IMR-90 (cell line): ENCODE results near the gene CHRNB4. TPM values are rescaled to one million over a fixed set of nuclear protein-coding genes. Genes with fewer than 3 reads are reported as not detected.

Experiments
- ATAC-seq: fragments of 200-7000 bp; cut with Tn5 transposase; 2 replicates; pipeline ENCODE4 v1.9.1; 2020; ENCODE audit warnings: low read depth, mild to moderate bottlenecking, moderate library complexity
- BruUV-seq: library from RNA; stranded (reverse); fragments of 400-500 nt; replicated peaks from 2 replicates; lab custom pipeline; 2021; lab: Mats Ljungman, UMichigan
- CTCF ChIA-PET: fragments of 300-600 bp; formaldehyde crosslinking; extraction: SDS; loops from one replicate; lab custom pipeline; 2021; ENCODE audit warnings: antibody characterized with exemption; lab: Yijun Ruan, JAX
- POLR2A ChIA-PET: fragments of 300-600 bp; sonication (Branson Sonifier 250); formaldehyde crosslinking; loops from one replicate; lab custom pipeline; 2022; ENCODE audit warnings: antibody characterized with exemption; ENCODE audit not compliant: unreplicated experiment; lab: Charles Lee
- DNase-seq: peaks from one replicate; pipeline ENCODE4 v3.0.0; 2013
- H2AFZ ChIP-seq: replicated peaks from 2 replicates; pipeline ENCODE3; 2013; ENCODE audit warnings: low read length, mild to moderate bottlenecking; ENCODE audit not compliant: poor library complexity
- H2AK5ac ChIP-seq: 2 replicates; pipeline ENCODE4 v1.6.1; 2013; ENCODE audit warnings: low read depth, low read length, inconsistent platforms
- H2AK9ac ChIP-seq: replicated peaks from 2 replicates; pipeline ENCODE3; 2013; ENCODE audit warnings: mild to moderate bottlenecking, low read depth, low read length, moderate library complexity; ENCODE audit not compliant: poor library complexity
- H2BK120ac ChIP-seq: 2 replicates; pipeline ENCODE4 v1.6.1; 2013; ENCODE audit warnings: low read depth, low read length, inconsistent platforms
- H2BK15ac ChIP-seq: 3 replicates; pipeline ENCODE4 v1.6.1; 2013; ENCODE audit warnings: low read depth, low read length, inconsistent platforms
- H2BK20ac ChIP-seq: 2 replicates; pipeline ENCODE4 v1.6.1; 2013; ENCODE audit warnings: low read depth, mild to moderate bottlenecking, inconsistent platforms, low read length, moderate library complexity
- H2BK5ac ChIP-seq: 2 replicates; pipeline ENCODE4 v1.6.1; 2013; ENCODE audit warnings: mild to moderate bottlenecking, low read depth, low read length, inconsistent platforms; ENCODE audit not compliant: poor library complexity, severe bottlenecking
- H3K14ac ChIP-seq: replicated peaks from 2 replicates; pipeline ENCODE4 v1.6.1; 2013; ENCODE audit warnings: low read depth, low read length, inconsistent platforms
- H3K18ac ChIP-seq: 2 replicates; pipeline ENCODE4 v1.6.1; 2013; ENCODE audit warnings: low read depth, low read length, control low read depth
- H3K23ac ChIP-seq: 2 replicates; pipeline ENCODE4 v1.6.1; 2013; ENCODE audit warnings: low read depth, low read length, inconsistent platforms
- H3K27ac ChIP-seq: 2 replicates; pipeline ENCODE4 v1.5.1; 2013; ENCODE audit warnings: mild to moderate bottlenecking, control low read depth, low read length; ENCODE audit not compliant: insufficient read depth
- H3K27me3 ChIP-seq: 2 replicates; pipeline ENCODE4 v1.6.1; 2013; ENCODE audit warnings: low read length; ENCODE audit not compliant: control insufficient read depth, insufficient read depth
- H3K36me3 ChIP-seq: 2 replicates; pipeline ENCODE4 v1.6.1; 2013; ENCODE audit warnings: low read length, mixed read lengths; ENCODE audit not compliant: control insufficient read depth, insufficient read depth
- H3K4ac ChIP-seq: 2 replicates; pipeline ENCODE4 v1.6.1; 2013; ENCODE audit warnings: low read depth, low read length, inconsistent platforms
- H3K4me1 ChIP-seq: 2 replicates; pipeline ENCODE4 v1.6.1; 2013; ENCODE audit warnings: low read length, mixed read lengths; ENCODE audit not compliant: control insufficient read depth, insufficient read depth
- H3K4me2 ChIP-seq: 2 replicates; pipeline ENCODE4 v1.6.1; 2013; ENCODE audit warnings: low read depth, mild to moderate bottlenecking, control low read depth, low read length, moderate library complexity
- H3K4me3 ChIP-seq: 2 replicates; pipeline ENCODE4 v1.5.1; 2013; ENCODE audit warnings: low read depth, mild to moderate bottlenecking, control low read depth, low read length, moderate library complexity; ENCODE audit not compliant: insufficient read depth
- H3K56ac ChIP-seq: 2 replicates; pipeline ENCODE4 v1.6.1; 2013; ENCODE audit warnings: low read length, inconsistent platforms; ENCODE audit not compliant: insufficient read depth; ENCODE audit errors: extremely low read depth
- H3K79me1 ChIP-seq, 2 experiments: 2 replicates each; pipeline ENCODE4 v1.6.1; 2013; ENCODE audit warnings: low read length in 2 of 2, inconsistent platforms in 1 of 2, low read depth in 1 of 2
- H3K9ac ChIP-seq: 2 replicates; pipeline ENCODE4 v1.6.1; 2013; ENCODE audit warnings: low read depth, low read length, control low read depth
- H3K9me1 ChIP-seq: 2 replicates; pipeline ENCODE4 v1.6.1; 2013; ENCODE audit warnings: low read length, inconsistent platforms; ENCODE audit not compliant: insufficient read depth
- H3K9me3 ChIP-seq: 2 replicates; pipeline ENCODE4 v1.6.1; 2013; ENCODE audit warnings: low read length; ENCODE audit not compliant: control insufficient read depth, insufficient read depth
- H4K20me1 ChIP-seq: 2 replicates; pipeline ENCODE4 v1.6.1; 2013; ENCODE audit warnings: low read length, inconsistent platforms; ENCODE audit not compliant: insufficient read depth
- H4K5ac ChIP-seq: 2 replicates; pipeline ENCODE4 v1.6.1; 2013; ENCODE audit warnings: mild to moderate bottlenecking, low read depth, low read length, control low read depth
- H4K8ac ChIP-seq, 2 experiments: 2 replicates each; pipeline ENCODE4 v1.6.1; 2013; ENCODE audit warnings: low read depth in 2 of 2, low read length in 2 of 2, control low read depth in 1 of 2, inconsistent platforms in 1 of 2
- H4K91ac ChIP-seq: 2 replicates; pipeline ENCODE4 v1.6.1; 2013; ENCODE audit warnings: low read depth, low read length, inconsistent platforms; ENCODE audit not compliant: insufficient read depth
- BHLHE40 ChIP-seq: fragments of 150-350 bp; IDR thresholded peaks from 2 replicates; pipeline ENCODE4 v1.6.1; 2016; ENCODE audit warnings: mild to moderate bottlenecking, low read depth, low read length
- MAFK ChIP-seq: IDR thresholded peaks from 2 replicates; pipeline ENCODE4 v1.6.1; 2012; ENCODE audit warnings: low read depth, low read length, improper control_type of control experiment
- MAZ ChIP-seq: IDR thresholded peaks from 2 replicates; pipeline ENCODE4 v1.6.1; 2012; ENCODE audit warnings: low read depth, mild to moderate bottlenecking, low read length, improper control_type of control experiment, moderate library complexity, borderline replicate concordance
- RAD21 ChIP-seq: IDR thresholded peaks from 2 replicates; pipeline ENCODE4 v1.6.1; 2012; ENCODE audit warnings: low read length, improper control_type of control experiment
- RFX5 ChIP-seq: IDR thresholded peaks from 2 replicates; pipeline ENCODE4 v1.8.0; 2012; ENCODE audit warnings: low read depth, mild to moderate bottlenecking, low read length, moderate library complexity
- WGBS, 2 experiments: methylation state at CpG; one replicate each; pipeline versions ENCODE4 v1.1.5 to v1.1.7; 2013; ENCODE audit warnings: missing lambda C conversion rate in 2 of 2; ENCODE audit not compliant: insufficient read length in 1 of 2; ENCODE audit errors: extremely low coverage in 2 of 2; 5-methylcytosine and 5-hydroxymethylcytosine counted together
- dilution Hi-C: fragments of 300-500 bp; cut with HindIII; formaldehyde crosslinking; loops from one replicate; pipeline ENCODE4 v1.14.3; 2018; ENCODE audit warnings: low sequenced_read_pairs; ENCODE audit not compliant: unreplicated experiment
- in situ Hi-C: fragments of 300-500 bp; cut with MboI; formaldehyde crosslinking; loops from 3 replicates; pipeline ENCODE4 v1.14.3; 2019; ENCODE audit warnings: low sequenced_read_pairs, inconsistent platforms, mixed read lengths
- intact Hi-C: fragments of 100-400 bp; cut with micrococcal nuclease; formaldehyde crosslinking; loops from 2 replicates; pipeline ENCODE4 v1.10.0; 2022
- polyA plus RNA-seq, 3 experiments: library from polyadenylated mRNA; depleted of rRNA; stranded (reverse); fragments of >200 nt; gene quantifications; 2 replicates each; pipeline ENCODE4 v1.2.3, GENCODE V29; 2012; ENCODE audit warnings: low replicate concordance in 1 of 3
- total RNA-seq: library from RNA; depleted of rRNA; stranded (reverse); fragments of >200 nt; gene quantifications from 2 replicates; pipeline ENCODE4 v1.2.3, GENCODE V29; 2012
- TF ChIP-seq, protein P1 (sequence below): fragments of 150-350 bp; IDR thresholded peaks from 2 replicates; pipeline ENCODE4 v1.6.1; 2016; ENCODE audit warnings: low read depth, mild to moderate bottlenecking, low read length, moderate library complexity, borderline replicate concordance

The CHRNB4 gene
- total and polyA plus RNA-seq, 2 of the 4 experiments (the other 2 are of a cell fraction) = not detected

DNA sequence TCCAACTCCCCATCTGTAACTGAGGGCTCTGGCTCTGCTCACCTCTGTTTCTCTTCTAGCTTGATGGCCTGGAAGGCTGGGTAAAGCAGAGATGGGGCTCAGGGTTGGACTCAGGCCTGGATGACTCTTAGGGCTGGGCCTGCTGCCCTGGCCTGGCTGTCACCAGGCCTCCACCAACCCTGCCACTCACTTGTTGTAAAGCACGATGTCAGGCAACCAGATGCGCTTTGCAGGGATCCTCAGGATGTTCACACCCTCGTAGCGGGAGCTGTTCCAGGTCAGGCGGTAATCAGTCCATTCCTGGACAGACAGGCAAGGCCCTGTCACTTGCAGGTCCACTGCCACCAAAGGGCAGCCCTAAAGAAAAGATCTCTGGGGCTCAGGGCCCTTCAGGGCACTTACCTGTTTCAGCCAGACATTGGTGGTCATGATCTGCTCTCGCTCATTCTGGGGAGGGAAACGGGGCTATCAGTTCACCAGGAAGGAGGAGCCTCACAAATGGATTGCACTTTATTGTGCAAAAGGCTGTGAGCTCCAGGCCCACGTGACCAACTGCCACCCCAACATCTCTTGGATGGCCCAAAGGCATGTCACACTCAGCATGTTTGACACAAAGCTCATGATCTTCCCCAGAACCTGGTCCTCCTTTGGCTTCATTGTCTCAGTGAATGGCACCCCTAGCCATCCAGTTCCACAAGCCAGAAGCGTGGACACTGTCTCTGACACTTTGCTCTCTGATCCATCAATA lies 9.9 kb downstream of the CHRNB4 start:
- Histone ChIP-seq H2BK15ac (no peak overlapping the region), H2BK20ac (no peak overlapping the region), H3K4me2 (no peak overlapping the region), H4K8ac (no peak overlapping the region), H4K5ac (no peak overlapping the region), H3K4ac (no peak overlapping the region), H2BK120ac (no peak overlapping the region), H3K4me3 (no peak overlapping the region), H3K9ac (no peak overlapping the region), H2AK9ac (no peak overlapping the region), H4K91ac (no peak overlapping the region), H3K14ac (no peak overlapping the region), H3K56ac (no peak overlapping the region), H3K36me3 (no peaks in the 10 kb centered on the region), H2AFZ (no peak overlapping the region), H3K4me1 (no peaks in the 10 kb centered on the region), H4K20me1 (no peaks in the 10 kb centered on the region), H2BK5ac (no peak overlapping the region), H2AK5ac (no peak overlapping the region), H3K9me3 (peaks cover 5% of the 10 kb centered on the region), H3K18ac (no peak overlapping the region), H3K79me1 (no peaks in the 10 kb centered on the region), H3K9me1 (no peaks in the 10 kb centered on the region), H3K27me3 (peaks cover 48% of the 10 kb centered on the region), H3K23ac (no peak overlapping the region), H3K27ac (no peak overlapping the region)
- WGBS, 2 experiments = 69% methylated on average over 3 of the region's 9 CpGs; no CpG with 5 or more reads in 1 of the 2 experiments
- POLR2A ChIA-PET = no interaction called here
- intact Hi-C loops (no loop called here), dilution Hi-C loops (no loop called here), in situ Hi-C loops (no loop called here)
- CTCF ChIA-PET = no interaction called here
- TF ChIP-seq BHLHE40 = no peak
- TF ChIP-seq MAZ = no peak
- no peak for TF ChIP-seq MAFK
- TF ChIP-seq, protein P1, sequence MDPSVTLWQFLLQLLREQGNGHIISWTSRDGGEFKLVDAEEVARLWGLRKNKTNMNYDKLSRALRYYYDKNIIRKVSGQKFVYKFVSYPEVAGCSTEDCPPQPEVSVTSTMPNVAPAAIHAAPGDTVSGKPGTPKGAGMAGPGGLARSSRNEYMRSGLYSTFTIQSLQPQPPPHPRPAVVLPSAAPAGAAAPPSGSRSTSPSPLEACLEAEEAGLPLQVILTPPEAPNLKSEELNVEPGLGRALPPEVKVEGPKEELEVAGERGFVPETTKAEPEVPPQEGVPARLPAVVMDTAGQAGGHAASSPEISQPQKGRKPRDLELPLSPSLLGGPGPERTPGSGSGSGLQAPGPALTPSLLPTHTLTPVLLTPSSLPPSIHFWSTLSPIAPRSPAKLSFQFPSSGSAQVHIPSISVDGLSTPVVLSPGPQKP = no peak
- no peak for TF ChIP-seq RFX5
- TF ChIP-seq RAD21 = no peak
- no TSS peak for BruUV-seq
- DNase-seq = no peak
- ATAC-seq = no peak
